Gastrocnemius medialis (tissue), 4 donors: ENCODE measurements around the gene LIPT2.

Experiments
- POLR2A ChIP-seq, 2 donors: fragments of 450-650 bp; IDR thresholded peaks; one replicate each; pipeline ENCODE4 v1.6.1; 2017; ENCODE audit warnings: antibody characterized with exemption in 2 of 2, mild to moderate bottlenecking in 2 of 2, moderate library complexity in 2 of 2
- TF ChIP-seq, protein P1 (sequence below), 5 experiments: fragments of 450-650 bp in 3 of 5; fragments of 200-600 bp in 2 of 5; sonication (generic) in 2 of 5; IDR thresholded peaks in 4 of 5; conservative IDR thresholded peaks in 1 of 5; 1 replicate in 4 of 5; 2 replicates in 1 of 5; pipeline ENCODE4 v1.5.1; 2016 to 2019; ENCODE audit warnings: antibody characterized with exemption in 5 of 5, mild to moderate bottlenecking in 3 of 5, moderate library complexity in 3 of 5

DNA sequence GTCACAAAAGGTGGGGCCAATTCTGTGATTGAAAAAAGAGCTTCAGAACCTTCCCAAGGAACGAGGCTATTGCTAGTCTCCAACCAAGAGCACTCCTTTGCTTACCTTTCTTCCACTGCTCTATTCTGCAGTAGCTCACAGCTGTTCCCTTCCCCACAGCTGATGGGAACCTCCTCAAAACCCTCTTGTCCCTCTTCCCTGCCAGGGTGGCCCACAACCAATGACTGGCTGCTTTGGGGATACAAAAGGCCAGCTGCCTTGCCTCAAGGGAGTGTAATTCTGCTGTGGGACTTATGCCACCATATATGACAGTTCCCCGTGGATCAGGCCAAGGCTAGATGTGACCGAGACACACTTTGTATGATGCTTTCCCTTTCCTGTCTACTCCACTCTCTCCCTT is 41.2 kb downstream of the LIPT2 start:
- TF ChIP-seq, protein P1, sequence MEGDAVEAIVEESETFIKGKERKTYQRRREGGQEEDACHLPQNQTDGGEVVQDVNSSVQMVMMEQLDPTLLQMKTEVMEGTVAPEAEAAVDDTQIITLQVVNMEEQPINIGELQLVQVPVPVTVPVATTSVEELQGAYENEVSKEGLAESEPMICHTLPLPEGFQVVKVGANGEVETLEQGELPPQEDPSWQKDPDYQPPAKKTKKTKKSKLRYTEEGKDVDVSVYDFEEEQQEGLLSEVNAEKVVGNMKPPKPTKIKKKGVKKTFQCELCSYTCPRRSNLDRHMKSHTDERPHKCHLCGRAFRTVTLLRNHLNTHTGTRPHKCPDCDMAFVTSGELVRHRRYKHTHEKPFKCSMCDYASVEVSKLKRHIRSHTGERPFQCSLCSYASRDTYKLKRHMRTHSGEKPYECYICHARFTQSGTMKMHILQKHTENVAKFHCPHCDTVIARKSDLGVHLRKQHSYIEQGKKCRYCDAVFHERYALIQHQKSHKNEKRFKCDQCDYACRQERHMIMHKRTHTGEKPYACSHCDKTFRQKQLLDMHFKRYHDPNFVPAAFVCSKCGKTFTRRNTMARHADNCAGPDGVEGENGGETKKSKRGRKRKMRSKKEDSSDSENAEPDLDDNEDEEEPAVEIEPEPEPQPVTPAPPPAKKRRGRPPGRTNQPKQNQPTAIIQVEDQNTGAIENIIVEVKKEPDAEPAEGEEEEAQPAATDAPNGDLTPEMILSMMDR (IDR thresholded peaks at IDR 0.05 in 4 of 5, conservative IDR thresholded peaks at IDR 0.05 in 1 of 5): no peak
- no peak for TF ChIP-seq POLR2A (IDR thresholded peaks at IDR 0.05)
